Caco-2 (cell line): ENCODE data around the gene SCAANT1. TPM values are rescaled to one million over a fixed set of nuclear protein-coding genes. Genes with fewer than 3 reads are reported as not detected.

Source experiments
- BruUV-seq: library from RNA; stranded (reverse); fragments of 400-500 nt; replicated peaks from 2 replicates; lab custom pipeline; 2021; lab: Mats Ljungman, UMichigan
- CTCF ChIA-PET: fragments of 300-600 bp; sonication (Branson Sonifier 250); formaldehyde crosslinking; loops from one replicate; lab custom pipeline; 2022; ENCODE audit warnings: antibody characterized with exemption; lab: Charles Lee
- POLR2A ChIA-PET: fragments of 300-600 bp; sonication (Branson Sonifier 250); formaldehyde crosslinking; loops from one replicate; lab custom pipeline; 2022; ENCODE audit warnings: antibody characterized with exemption; lab: Charles Lee
- DNase-seq, 2 experiments: peaks; one replicate each; pipeline versions ENCODE4 v3.0.0 to v3.0.0-alpha.2; 2020 to 2022
- H3K27me3 ChIP-seq: replicated peaks from 2 replicates; pipeline ENCODE4 v1.6.0; 2011; ENCODE audit warnings: low read length; ENCODE audit not compliant: control insufficient read depth, insufficient read depth
- H3K36me3 ChIP-seq: 2 replicates; pipeline ENCODE4 v1.5.1; 2011; ENCODE audit warnings: low read length; ENCODE audit not compliant: control insufficient read depth, insufficient read depth
- H3K4me1 ChIP-seq: fragments of 250-450 bp; sonication (Bioruptor Pico); 2 replicates; pipeline ENCODE4 v1.5.1; 2020; ENCODE audit warnings: mild to moderate bottlenecking
- H3K4me3 ChIP-seq: 2 replicates; pipeline ENCODE4 v1.5.1; 2011; ENCODE audit warnings: low read depth, mild to moderate bottlenecking, control low read depth, low read length
- H3K9me3 ChIP-seq: fragments of 250-450 bp; sonication (Bioruptor Pico); 2 replicates; pipeline ENCODE4 v1.5.1; 2020; ENCODE audit warnings: mild to moderate bottlenecking, moderate library complexity
- H3K27ac Mint-ChIP-seq: one replicate; pipeline ENCODE4 v1.8.0; 2022; ENCODE audit warnings: mixed read lengths; ENCODE audit not compliant: unreplicated experiment
- H3K27me3 Mint-ChIP-seq: one replicate; pipeline ENCODE4 v1.8.0; 2022; ENCODE audit warnings: mixed read lengths; ENCODE audit not compliant: insufficient read depth, unreplicated experiment
- H3K36me3 Mint-ChIP-seq: one replicate; pipeline ENCODE4 v1.8.0; 2022; ENCODE audit warnings: mild to moderate bottlenecking, mixed read lengths; ENCODE audit not compliant: insufficient read depth, unreplicated experiment
- H3K4me1 Mint-ChIP-seq: one replicate; pipeline ENCODE4 v1.8.0; 2022; ENCODE audit warnings: low read depth, mixed read lengths; ENCODE audit not compliant: unreplicated experiment
- H3K4me3 Mint-ChIP-seq: one replicate; pipeline ENCODE4 v1.8.0; 2022; ENCODE audit warnings: mild to moderate bottlenecking, moderate library complexity, mixed read lengths; ENCODE audit not compliant: unreplicated experiment
- H3K9me3 Mint-ChIP-seq: one replicate; pipeline ENCODE4 v1.8.0; 2022; ENCODE audit warnings: mixed read lengths; ENCODE audit not compliant: unreplicated experiment
- intact Hi-C: fragments of 100-400 bp; cut with micrococcal nuclease; formaldehyde crosslinking; loops from one replicate; pipeline ENCODE4 v1.10.0; 2022; ENCODE audit not compliant: unreplicated experiment
- total RNA-seq: library from RNA; stranded (reverse); gene quantifications from 2 replicates; pipeline ENCODE4 v1.2.3, GENCODE V29; 2022
- TF ChIP-seq, protein P1 (sequence below), 2 experiments: fragments of 200-600 bp in 1 of 2; IDR thresholded peaks; 1 replicate in 1 of 2; 2 replicates in 1 of 2; pipeline versions ENCODE4 v1.5.1 to v1.8.0; 2011 to 2022; ENCODE audit warnings: antibody characterized with exemption in 1 of 2, control low read depth in 1 of 2, inconsistent platforms in 1 of 2, low read depth in 1 of 2, low read length in 1 of 2, mild to moderate bottlenecking in 1 of 2, moderate library complexity in 1 of 2; ENCODE audit not compliant: insufficient read depth in 1 of 2, severe bottlenecking in 1 of 2, unreplicated experiment in 1 of 2

The SCAANT1 gene
- total RNA-seq, 1 experiment from 2014 or later: not detected

DNA sequence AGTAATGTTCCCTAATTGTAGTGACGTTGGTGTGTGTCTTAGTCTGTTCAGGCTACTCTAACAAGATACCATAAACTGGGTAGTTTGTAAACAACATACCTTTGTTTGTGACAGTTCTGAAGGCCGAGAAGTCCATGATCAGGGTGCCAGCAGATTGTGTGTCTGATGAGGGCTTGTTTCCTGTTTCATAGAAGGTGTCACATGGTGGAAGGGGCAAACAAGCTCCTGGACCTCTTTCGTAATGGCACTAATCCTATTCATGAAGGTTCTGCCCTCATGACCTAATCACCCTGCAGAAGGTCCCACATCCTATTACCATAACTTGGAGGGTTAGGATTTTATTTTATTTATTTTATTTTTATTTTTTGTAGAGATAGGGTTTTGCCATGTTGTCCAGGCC is 37.4 kb downstream of the SCAANT1 start:
- DNase-seq: no peak
- intact Hi-C loops: no loop called here
- ChIA-PET CTCF (no interaction called here), POLR2A (no interaction called here)
- Mint-ChIP-seq H3K36me3 (no peaks in the 10 kb centered on the region), H3K27ac (no peak overlapping the region), H3K4me3 (no peak overlapping the region), H3K9me3 (no peaks in the 10 kb centered on the region), H3K4me1 (peaks cover 6% of the 10 kb centered on the region), H3K27me3 (no peaks in the 10 kb centered on the region)
- TF ChIP-seq, protein P1, sequence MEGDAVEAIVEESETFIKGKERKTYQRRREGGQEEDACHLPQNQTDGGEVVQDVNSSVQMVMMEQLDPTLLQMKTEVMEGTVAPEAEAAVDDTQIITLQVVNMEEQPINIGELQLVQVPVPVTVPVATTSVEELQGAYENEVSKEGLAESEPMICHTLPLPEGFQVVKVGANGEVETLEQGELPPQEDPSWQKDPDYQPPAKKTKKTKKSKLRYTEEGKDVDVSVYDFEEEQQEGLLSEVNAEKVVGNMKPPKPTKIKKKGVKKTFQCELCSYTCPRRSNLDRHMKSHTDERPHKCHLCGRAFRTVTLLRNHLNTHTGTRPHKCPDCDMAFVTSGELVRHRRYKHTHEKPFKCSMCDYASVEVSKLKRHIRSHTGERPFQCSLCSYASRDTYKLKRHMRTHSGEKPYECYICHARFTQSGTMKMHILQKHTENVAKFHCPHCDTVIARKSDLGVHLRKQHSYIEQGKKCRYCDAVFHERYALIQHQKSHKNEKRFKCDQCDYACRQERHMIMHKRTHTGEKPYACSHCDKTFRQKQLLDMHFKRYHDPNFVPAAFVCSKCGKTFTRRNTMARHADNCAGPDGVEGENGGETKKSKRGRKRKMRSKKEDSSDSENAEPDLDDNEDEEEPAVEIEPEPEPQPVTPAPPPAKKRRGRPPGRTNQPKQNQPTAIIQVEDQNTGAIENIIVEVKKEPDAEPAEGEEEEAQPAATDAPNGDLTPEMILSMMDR (IDR thresholded peaks at IDR 0.05; ENCODE audit: insufficient read depth in 1 of 2, low read depth in 1 of 2, low read length in 1 of 2, severe bottlenecking in 1 of 2, unreplicated experiment in 1 of 2): no peak
- Histone ChIP-seq H3K27me3 (no peaks in the 10 kb centered on the region), H3K4me3 (no peak overlapping the region), H3K9me3 (no peaks in the 10 kb centered on the region), H3K36me3 (no peaks in the 10 kb centered on the region), H3K4me1 (peaks cover 12% of the 10 kb centered on the region; the same call in 1 of the 2 replicates)
- no TSS peak for BruUV-seq

DNA sequence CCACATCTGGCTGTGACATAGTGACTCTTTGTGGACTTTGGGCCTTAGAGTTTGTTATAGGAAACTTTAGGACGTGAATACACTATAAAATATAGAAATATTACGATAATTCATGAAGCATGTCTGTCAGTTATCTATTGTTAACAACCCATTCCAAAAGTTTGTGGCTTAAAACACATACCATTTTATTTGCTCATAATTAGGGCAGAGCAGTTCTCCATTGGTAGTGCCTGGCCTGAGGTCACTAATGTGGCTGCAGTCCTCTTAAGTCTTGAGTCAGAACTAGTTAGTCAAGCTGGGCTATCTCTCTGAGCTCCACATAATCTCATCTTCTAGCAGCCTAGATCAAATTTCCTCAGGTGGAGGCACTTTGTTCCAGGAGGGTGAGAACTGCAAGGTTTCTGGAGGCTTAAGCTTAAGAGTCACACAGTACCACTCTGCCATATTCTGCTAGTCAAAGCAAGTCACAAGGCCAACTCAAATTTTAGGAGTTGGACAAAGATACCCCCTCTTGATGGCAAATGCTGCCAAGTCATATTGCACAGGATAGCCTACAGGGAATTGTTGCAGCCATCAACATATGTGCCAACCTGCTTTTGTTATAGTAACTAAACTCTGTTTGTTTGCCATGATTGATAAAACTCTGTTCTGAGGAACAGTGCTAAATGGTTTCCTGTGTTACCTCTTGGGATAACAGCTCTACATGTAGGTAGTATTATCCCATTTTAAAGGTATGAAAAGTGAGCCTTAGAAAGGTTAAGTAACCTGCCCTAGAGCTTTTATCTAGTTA is 39.9 kb downstream of the SCAANT1 start:
- no peak for DNase-seq
- BruUV-seq: no TSS peak
- CTCF ChIA-PET: no interaction called here
- POLR2A ChIA-PET: no interaction called here
- no peak overlapping the region for H3K4me3 ChIP-seq
- H3K9me3 ChIP-seq: no peaks in the 10 kb centered on the region
- H3K36me3 Mint-ChIP-seq: no peaks in the 10 kb centered on the region
- H3K9me3 Mint-ChIP-seq: no peaks in the 10 kb centered on the region
- TF ChIP-seq, protein P1 (IDR thresholded peaks at IDR 0.05; ENCODE audit: insufficient read depth in 1 of 2, low read depth in 1 of 2, low read length in 1 of 2, severe bottlenecking in 1 of 2, unreplicated experiment in 1 of 2): no peak
- H3K27me3 Mint-ChIP-seq: no peaks in the 10 kb centered on the region
- H3K4me3 Mint-ChIP-seq: no peak overlapping the region
- intact Hi-C loops: no loop called here
- H3K27me3 ChIP-seq: no peaks in the 10 kb centered on the region
- peaks cover 12% of the 10 kb centered on the region; the same call in 1 of the 2 replicates for H3K4me1 ChIP-seq
- no peak overlapping the region for H3K27ac Mint-ChIP-seq
- peaks cover 6% of the 10 kb centered on the region for H3K4me1 Mint-ChIP-seq
- no peaks in the 10 kb centered on the region for H3K36me3 ChIP-seq

DNA sequence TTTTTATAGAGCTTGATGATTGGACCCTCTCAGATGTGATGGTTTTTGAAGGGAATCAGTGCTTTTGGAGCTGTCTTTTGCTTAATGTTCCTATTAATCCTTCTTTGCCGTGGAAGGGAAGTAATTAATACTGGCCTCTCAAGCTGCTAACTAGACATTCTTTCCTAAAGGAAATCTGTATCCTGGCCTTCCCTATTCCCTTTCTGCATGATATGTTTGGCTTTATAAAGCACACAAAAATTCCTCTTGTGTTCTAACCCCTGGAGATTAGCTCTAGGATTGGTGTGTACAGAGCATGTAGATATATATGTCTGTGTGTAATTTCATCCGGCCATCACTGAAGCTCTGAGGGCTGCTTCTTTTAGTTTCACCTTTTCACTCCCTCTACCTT is 41.6 kb downstream of the SCAANT1 start:
- CTCF ChIA-PET: interaction anchor here (0.6 kb wide), 1 partner anchor 9 kb away, joined by 3 read pairs; no protein-coding TSS in a partner anchor
- H3K4me3 ChIP-seq: no peak overlapping the region
- intact Hi-C loops: no loop called here

More for the DNA sequence above, 41.6 kb downstream of the SCAANT1 start:
- POLR2A ChIA-PET: interaction anchor here (0.6 kb wide), 1 partner anchor 42 kb away, joined by 4 read pairs; the partner anchor contains the start of gene SCAANT1
- Mint-ChIP-seq H3K27me3 (no peaks in the 10 kb centered on the region), H3K27ac (no peak overlapping the region), H3K4me1 (peaks cover 6% of the 10 kb centered on the region), H3K9me3 (no peaks in the 10 kb centered on the region), H3K4me3 (no peak overlapping the region), H3K36me3 (no peaks in the 10 kb centered on the region)
- Histone ChIP-seq H3K27me3 (no peaks in the 10 kb centered on the region), H3K36me3 (no peaks in the 10 kb centered on the region), H3K9me3 (no peaks in the 10 kb centered on the region), H3K4me1 (peaks cover 8% of the 10 kb centered on the region; the same call in 1 of the 2 replicates)
- BruUV-seq: no TSS peak
- no peak for DNase-seq
- TF ChIP-seq, protein P1 (IDR thresholded peaks at IDR 0.05; ENCODE audit: insufficient read depth in 1 of 2, low read depth in 1 of 2, low read length in 1 of 2, severe bottlenecking in 1 of 2, unreplicated experiment in 1 of 2): no peak
